ENCODE data around the gene GET3. TPM values are rescaled to one million over a fixed set of nuclear protein-coding genes. Genes with fewer than 3 reads are reported as not detected.

Gene GET3
- total RNA-seq: 71.5 TPM

DNA sequence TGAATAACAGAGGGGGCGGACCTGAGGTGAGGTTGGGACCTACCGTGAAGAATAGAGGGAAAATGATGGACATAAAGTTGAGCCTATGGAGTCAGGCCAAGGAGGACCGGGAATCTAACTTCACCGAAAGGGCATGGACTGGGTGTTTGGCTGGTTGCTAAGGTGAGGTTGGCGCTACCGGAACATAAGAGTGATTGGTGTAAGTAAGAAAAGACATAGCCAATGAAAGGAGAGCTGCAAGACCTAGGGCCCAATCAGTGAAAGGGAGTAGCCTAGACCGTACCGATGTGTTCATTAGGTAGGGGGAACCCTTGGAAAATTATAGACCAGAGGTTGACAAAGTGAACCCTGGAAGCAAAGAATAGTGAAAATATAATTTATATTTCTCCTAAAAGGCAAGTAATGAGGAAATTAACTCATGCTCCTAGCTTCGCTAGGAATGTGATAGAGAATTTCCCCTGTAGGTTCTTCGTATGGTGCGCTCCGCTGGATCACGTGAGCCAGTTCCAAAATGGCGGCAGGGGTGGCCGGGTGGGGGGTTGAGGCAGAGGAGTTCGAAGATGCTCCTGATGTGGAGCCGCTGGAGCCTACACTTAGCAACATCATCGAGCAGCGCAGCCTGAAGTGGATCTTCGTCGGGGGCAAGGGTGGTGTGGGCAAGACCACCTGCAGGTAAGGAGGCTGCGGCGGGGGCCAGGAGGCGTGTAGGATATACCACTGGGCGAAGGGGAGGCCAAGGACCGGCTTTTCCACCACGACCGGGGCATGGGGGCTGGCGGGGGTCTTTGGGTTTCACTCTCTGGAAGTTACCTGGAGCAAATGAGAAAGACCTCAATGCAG is at the start of gene GET3:
Gene GET3, plus strand, starts transcription at position 503 of the 840 bp plus-strand sequence. Its CDS starts 9 bp downstream, at position 512.

DNA sequence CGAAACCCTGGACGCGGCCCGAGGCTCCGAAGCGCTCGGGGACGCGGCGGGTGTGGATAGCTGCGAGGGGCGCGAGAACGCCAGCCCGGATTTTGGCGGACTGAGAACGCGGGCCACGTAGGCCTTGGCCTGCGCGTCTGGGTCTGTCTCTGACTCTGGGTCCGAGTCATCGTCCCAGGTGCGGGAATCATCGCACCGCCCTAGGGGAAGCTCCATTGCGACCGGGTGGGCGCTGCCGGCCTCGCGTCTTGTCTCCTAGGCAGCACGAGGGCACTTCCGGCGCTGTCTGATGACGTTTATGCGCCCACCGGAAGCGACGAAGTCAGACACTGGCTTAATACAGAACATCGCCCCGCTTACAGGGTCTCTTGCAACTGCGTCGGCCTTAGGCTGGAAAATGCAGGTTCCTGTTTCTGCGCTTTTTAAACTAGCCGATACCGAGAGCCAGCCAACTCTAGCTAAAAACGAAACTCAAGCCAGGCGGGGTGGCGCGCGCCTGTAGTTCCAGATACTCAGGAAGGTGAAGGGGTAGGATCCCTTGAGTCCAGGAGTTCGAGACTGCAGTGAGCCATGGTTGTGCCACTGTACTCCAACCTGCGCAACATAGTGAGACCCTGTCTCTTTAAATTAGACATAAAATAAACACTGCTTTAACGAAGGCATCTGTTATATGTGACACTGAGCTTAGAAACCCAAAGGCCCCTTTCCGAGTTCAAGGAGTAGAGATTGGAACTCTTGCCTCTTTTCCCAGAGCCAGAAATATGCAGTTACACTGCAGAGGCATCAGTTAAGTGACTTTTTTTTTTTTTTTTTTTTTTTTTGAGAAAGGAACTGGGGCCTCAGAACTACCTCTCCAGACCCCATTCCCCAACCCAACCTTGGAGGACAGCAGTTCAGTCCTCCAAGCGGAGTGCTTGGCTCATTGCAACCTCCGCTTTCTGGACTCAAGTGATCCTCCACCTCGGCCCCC is 40.6 kb upstream of the GET3 start, which contains the start of gene FBXW9:
Gene FBXW9, minus strand, starts transcription at position 266 of the 970 bp plus-strand sequence. Its CDS starts 50 bp downstream, at position 216.

DNA sequence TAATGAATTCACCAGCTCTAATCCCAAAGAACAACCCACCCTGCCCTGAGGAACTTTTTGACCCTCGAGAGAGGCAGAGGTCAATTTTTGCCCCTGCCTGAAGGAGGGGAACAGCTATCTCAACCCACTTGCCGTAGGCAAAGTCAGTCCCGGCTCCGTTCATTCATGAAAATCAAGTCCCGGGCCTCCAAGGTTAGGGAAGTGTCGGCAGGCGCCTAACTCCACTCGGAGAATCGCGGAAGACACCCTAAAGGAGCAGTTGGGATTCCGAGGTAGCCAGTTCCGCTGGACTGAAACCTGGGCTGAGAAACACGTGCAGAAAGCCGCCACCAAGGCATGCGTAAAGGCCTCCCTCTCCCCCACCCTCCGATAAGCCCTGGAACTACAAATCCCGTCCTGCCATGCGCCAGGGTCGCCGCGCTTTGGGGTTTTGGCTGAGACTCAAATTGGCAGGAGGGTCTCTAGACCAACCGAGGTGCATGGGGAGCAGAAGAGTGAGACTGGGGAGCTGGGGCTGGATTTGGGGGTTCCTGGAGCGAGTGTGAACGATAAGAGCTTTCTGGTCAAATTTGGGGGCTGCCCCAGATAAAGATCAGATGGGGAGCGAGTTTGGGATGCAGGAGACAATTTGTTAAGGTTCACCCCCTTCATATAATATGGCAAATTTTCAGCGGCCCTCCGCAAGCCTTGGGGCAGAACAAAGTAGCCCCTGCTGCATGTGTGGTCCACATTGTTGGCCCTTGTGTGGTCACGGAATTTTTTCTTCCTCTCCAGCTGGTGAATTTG is 13.5 kb upstream of the GET3 start, which contains the start of gene TNPO2:
Gene TNPO2, minus strand, starts transcription at position 292 of the 786 bp plus-strand sequence. CDS start 2,955 bp downstream, outside the sequence.

DNA sequence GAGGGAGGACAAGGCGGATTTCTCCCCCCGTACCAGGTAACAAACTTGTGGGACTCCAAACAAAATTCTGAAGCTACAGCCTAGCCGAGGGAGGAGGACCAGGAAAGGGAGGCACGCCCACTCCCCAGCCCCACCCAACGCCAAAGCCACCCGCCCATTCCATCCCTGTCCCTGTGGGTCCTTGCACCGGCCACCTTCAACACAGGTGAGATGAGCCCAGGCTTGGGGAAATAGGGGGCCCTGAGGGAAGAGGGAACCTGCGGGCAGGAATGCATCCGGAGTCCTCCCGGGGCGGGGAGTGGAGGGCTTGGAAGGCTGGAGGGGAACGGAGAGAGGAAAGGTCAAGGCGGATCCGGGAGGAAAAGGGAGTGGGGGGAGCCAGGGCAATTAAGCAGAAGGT is 14.3 kb downstream of the GET3 start, which contains the start of gene BEST2:
Gene BEST2, plus strand, starts transcription at position 157 of the 400 bp plus-strand sequence. CDS start 802 bp downstream, outside the sequence.

DNA sequence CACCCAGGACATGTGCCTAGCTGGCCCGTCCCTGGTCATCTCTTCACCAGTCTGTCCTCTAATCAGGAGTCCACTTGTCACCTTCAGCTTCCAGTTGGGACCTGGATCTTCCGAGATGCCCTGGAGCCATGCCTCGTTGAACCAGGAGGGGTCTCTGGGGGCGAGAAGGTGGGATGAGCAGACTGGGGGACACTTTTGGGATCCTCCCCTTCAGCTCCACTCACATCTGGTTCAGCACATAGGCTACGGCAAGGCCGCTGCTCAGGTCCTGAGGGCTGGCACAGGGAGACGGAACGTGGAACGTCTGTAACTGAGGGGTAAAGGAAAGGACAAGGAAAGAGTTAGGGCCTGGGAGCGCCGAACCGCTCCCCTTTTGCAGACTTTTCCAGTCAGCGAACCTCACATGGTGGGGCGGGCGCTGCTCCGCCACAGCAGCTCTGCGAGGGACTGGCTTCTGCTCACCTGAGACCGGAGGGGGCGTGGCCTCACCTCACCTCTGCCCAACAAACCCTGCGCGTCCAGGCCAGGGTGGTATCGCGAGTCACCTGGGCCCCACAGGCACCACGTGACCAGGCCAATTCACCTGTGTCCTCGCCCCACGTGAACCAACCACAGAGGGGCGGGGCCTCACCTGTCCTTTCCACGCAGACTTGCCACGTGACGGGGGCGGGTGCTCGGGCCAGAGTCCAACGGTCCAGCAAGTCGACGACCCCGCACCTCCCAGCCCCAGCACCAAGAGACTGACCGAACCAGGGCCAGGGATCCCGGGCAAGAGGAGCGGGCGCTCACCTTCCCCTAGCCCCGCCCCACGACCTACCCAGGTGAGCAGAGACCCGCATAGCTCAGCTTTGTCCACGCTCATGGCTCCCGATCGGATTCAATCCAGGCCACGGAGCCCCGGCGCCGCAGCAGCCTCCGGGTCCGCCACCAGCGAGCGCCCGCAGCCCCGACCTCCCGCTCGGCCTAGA is 37.6 kb downstream of the GET3 start, which contains the start of gene HOOK2:
Gene HOOK2, minus strand, starts transcription at position 965 of the 968 bp plus-strand sequence. Its CDS starts 103 bp downstream, at position 862.

DNA sequence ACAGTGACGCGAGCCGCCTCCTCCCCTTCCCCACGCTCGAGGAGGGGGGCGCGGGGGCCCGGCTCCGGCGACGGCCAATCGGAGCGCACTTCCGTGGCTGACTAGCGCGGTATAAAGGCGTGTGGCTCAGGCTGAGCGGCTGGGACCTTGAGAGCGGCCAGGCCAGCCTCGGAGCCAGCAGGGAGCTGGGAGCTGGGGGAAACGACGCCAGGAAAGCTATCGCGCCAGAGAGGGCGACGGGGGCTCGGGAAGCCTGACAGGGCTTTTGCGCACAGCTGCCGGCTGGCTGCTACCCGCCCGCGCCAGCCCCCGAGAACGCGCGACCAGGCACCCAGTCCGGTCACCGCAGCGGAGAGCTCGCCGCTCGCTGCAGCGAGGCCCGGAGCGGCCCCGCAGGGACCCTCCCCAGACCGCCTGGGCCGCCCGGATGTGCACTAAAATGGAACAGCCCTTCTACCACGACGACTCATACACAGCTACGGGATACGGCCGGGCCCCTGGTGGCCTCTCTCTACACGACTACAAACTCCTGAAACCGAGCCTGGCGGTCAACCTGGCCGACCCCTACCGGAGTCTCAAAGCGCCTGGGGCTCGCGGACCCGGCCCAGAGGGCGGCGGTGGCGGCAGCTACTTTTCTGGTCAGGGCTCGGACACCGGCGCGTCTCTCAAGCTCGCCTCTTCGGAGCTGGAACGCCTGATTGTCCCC is 54.2 kb downstream of the GET3 start, which contains the start of gene JUNB:
Gene JUNB, plus strand, starts transcription at position 142 of the 706 bp plus-strand sequence. Its CDS starts 286 bp downstream, at position 428.

Small RNAs within 50 kb of the gene (small RNA-seq; reads per million reads assigned to genes)
- not detected for gene MIR5684
- gene SNORD41: 25.5 reads per million, percentile 95 among the genes with 10 or more reads in this experiment

Other genes starting within 250 kb of the GET3 start
- gene ZNF564, start 186.0 kb upstream of the GET3 start, total RNA-seq: 29.1 TPM
- 12.0 TPM for gene ZNF490, start 126.7 kb upstream of the GET3 start, total RNA-seq
- gene ZNF791, start 126.6 kb upstream of the GET3 start, total RNA-seq: 24.9 TPM
- 18.5 TPM for gene MAN2B1, start 70.8 kb upstream of the GET3 start, total RNA-seq
- 12.9 TPM for gene WDR83, start 70.7 kb upstream of the GET3 start, total RNA-seq
- 63.2 TPM for gene DHPS, start 55.6 kb upstream of the GET3 start, total RNA-seq
- gene GNG14, start 49.5 kb upstream of the GET3 start, total RNA-seq: not detected
- 13.6 TPM for gene FBXW9, start 40.9 kb upstream of the GET3 start, total RNA-seq
- 137 TPM for gene TNPO2, start 13.6 kb upstream of the GET3 start, total RNA-seq
- 123 TPM for gene TRIR, start 2.8 kb upstream of the GET3 start, total RNA-seq
- gene BEST2, start 14.3 kb downstream of the GET3 start, total RNA-seq: not detected
- 22.6 TPM for gene HOOK2, start 38.1 kb downstream of the GET3 start, total RNA-seq
- gene JUNB, start 54.0 kb downstream of the GET3 start, total RNA-seq: 21.7 TPM
- gene PRDX2, start 64.3 kb downstream of the GET3 start, total RNA-seq: 290 TPM
- gene THSD8, start 64.6 kb downstream of the GET3 start, total RNA-seq: not detected
- 11.3 TPM for gene RNASEH2A, start 69.1 kb downstream of the GET3 start, total RNA-seq
- 1.8 TPM for gene RTBDN, start 97.1 kb downstream of the GET3 start, total RNA-seq
- gene MAST1, start 101.0 kb downstream of the GET3 start, total RNA-seq: 71.0 TPM
- 7.8 TPM for gene DNASE2, start 144.0 kb downstream of the GET3 start, total RNA-seq
- gene KLF1, start 149.7 kb downstream of the GET3 start, total RNA-seq: 0.69 TPM
- gene GCDH, start 153.7 kb downstream of the GET3 start, total RNA-seq: 21.9 TPM
- gene SYCE2, start 181.8 kb downstream of the GET3 start, total RNA-seq: not detected
- gene FARSA, start 196.2 kb downstream of the GET3 start, total RNA-seq: 64.8 TPM
- gene CALR, start 201.1 kb downstream of the GET3 start, total RNA-seq: 382 TPM
- 33.2 TPM for gene RAD23A, start 208.4 kb downstream of the GET3 start, total RNA-seq
- 19.6 TPM for gene GADD45GIP1, start 219.7 kb downstream of the GET3 start, total RNA-seq
- not detected for gene DAND5, start 232.1 kb downstream of the GET3 start, total RNA-seq

Measured in diencephalon (tissue), 1 donor.